GM12891 (cell line): Measurements from ENCODE around the gene SRPX.

Experiments
- DNase-seq: peaks from one replicate; pipeline ENCODE4 v3.0.0; 2011; ENCODE audit warnings: low spot score; ENCODE audit not compliant: insufficient read length
- FAIRE-seq: peaks from 2 replicates; lab custom pipeline; 2011; peaks lifted over from hg19 to GRCh38; lab: Jason Lieb, UNC
- PAX5 ChIP-seq: IDR thresholded peaks from 2 replicates; pipeline ENCODE4 v1.6.1; 2011; ENCODE audit warnings: low read length, moderate library complexity, mild to moderate bottlenecking; ENCODE audit not compliant: insufficient read depth, severe bottlenecking
- POLR2A ChIP-seq: IDR thresholded peaks from 2 replicates; pipeline ENCODE4 v1.6.1; 2011; ENCODE audit warnings: low read depth, low read length, control low read depth
- POLR2AphosphoS5 ChIP-seq: IDR thresholded peaks from 2 replicates; pipeline ENCODE4 v1.6.1; 2011; ENCODE audit warnings: low read depth, low read length, control low read depth
- POU2F2 ChIP-seq: IDR thresholded peaks from 2 replicates; pipeline ENCODE4 v1.6.1; 2011; ENCODE audit warnings: low read depth, mild to moderate bottlenecking, control low read depth, low read length, moderate library complexity
- SPI1 ChIP-seq: IDR thresholded peaks from 2 replicates; pipeline ENCODE4 v1.6.1; 2011; ENCODE audit warnings: low read depth, low read length, control low read depth
- TAF1 ChIP-seq: IDR thresholded peaks from 2 replicates; pipeline ENCODE4 v1.6.1; 2011; ENCODE audit warnings: low read depth, low read length, control low read depth

The SRPX gene

GRCh38 chrX:38172596-38172995, 48.1 kb downstream of the SRPX start:
- TF ChIP-seq TAF1 (no peak), PAX5 (no peak), POU2F2 (no peak)
- DNase-seq: no peak
- FAIRE-seq: no peak

DNA sequence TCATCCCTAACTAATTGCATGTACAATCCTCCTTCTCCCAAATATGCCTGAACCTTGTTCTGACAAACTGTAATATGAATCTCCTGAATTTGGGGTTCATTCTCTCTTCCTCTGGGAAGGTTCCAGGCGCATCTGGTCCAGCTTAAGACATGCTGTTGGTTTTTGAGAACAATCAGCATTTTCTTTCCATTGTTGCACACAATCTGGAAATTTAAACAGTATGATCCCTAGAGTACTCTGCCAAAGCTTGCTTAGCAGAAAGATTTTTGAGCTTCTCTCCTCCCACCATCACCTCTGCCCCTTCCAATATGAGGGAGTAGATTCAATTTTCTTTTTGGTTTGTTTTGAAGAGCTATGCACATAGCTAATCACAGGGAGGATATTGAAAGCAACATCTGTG, 50.1 kb downstream of the SRPX start:
- no peak for TF ChIP-seq POLR2A
- TF ChIP-seq PAX5: no peak
- no peak for TF ChIP-seq POU2F2
- no peak for TF ChIP-seq TAF1
- no peak for TF ChIP-seq POLR2AphosphoS5
- no peak for TF ChIP-seq SPI1
- DNase-seq (no peak), FAIRE-seq (no peak)

DNA sequence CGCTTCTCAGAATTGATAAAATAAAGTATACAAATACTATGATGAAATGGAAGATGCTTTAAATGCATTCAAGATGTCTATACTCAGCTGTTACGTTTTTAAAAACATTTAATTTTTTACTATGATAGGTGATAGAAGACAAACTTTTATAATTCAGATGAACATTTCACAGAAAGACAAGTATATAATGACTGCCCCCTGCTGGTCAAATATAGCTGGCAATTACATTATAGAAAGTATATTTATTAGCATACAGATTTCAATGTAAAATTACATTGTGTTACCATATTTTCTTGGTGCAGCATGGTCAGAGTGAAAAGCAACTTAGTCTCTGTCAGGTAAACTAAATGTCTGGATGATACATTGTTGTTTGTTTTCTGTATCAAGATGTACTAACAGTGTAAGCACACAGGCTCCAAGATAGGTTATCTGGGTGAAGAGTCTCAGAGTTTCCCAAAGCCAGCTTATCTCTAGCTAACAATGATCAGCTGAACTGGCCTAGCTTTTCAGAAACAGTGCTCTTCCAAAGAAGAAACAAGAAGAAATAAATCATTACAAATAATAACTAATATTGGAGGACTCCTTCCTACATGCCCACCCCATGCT, 54.1 kb downstream of the SRPX start:
- no peak for DNase-seq
- no peak for TF ChIP-seq POLR2A
- TF ChIP-seq PAX5: no peak
- no peak for TF ChIP-seq SPI1
- no peak for TF ChIP-seq POLR2AphosphoS5
- no peak for TF ChIP-seq POU2F2
- no peak for TF ChIP-seq TAF1
- FAIRE-seq: no peak

GRCh38 chrX:38165023-38165422, 55.6 kb downstream of the SRPX start:
- DNase-seq (no peak), FAIRE-seq (no peak)
- TF ChIP-seq POLR2A (no peak), POLR2AphosphoS5 (no peak), SPI1 (no peak), TAF1 (no peak), PAX5 (no peak), POU2F2 (no peak)

DNA sequence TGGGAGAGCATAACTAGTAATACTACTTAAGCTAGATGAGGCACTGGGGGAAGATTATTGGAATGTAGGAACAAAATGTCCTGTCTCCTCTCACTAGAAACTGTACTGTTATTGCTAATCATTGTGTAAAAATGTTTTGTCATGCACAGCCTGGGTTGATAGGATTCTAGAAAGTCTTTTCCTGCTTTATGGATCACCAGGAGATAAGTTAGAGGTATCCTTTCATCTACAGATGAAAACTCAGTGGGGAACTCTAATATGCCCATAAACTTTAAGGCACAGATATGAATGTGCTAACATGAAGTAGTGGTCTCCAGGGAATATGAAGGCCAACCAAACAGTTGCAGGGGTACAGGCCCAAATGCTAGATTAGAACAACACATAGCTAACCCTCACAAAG, 57.5 kb downstream of the SRPX start:
- no peak for FAIRE-seq
- TF ChIP-seq POU2F2: no peak
- TF ChIP-seq SPI1: no peak
- TF ChIP-seq POLR2A: no peak
- no peak for TF ChIP-seq TAF1
- no peak for TF ChIP-seq PAX5
- TF ChIP-seq POLR2AphosphoS5: no peak

GRCh38 chrX:38156838-38157237, 63.8 kb downstream of the SRPX start:
- no peak for TF ChIP-seq POLR2AphosphoS5
- TF ChIP-seq POU2F2: no peak
- no peak for TF ChIP-seq SPI1
- TF ChIP-seq PAX5: no peak
- no peak for TF ChIP-seq POLR2A
- no peak for TF ChIP-seq TAF1
- DNase-seq (no peak), FAIRE-seq (no peak)

More for the DNA sequence above, 57.5 kb downstream of the SRPX start:
- no peak for DNase-seq

GRCh38 chrX:38154818-38155217, 65.9 kb downstream of the SRPX start:
- DNase-seq: no peak

GRCh38 chrX:38154340-38154739, 66.3 kb downstream of the SRPX start:
- DNase-seq (no peak), FAIRE-seq (no peak)
- TF ChIP-seq POU2F2: no peak
- TF ChIP-seq TAF1: no peak
- no peak for TF ChIP-seq PAX5
- no peak for TF ChIP-seq POLR2AphosphoS5
- TF ChIP-seq SPI1: no peak
- no peak for TF ChIP-seq POLR2A

More at GRCh38 chrX:38154818-38155217, 65.9 kb downstream of the SRPX start:
- TF ChIP-seq TAF1 (no peak), POU2F2 (no peak)
- no peak for FAIRE-seq

- no peak for FAIRE-seq
- DNase-seq: no peak
- TF ChIP-seq SPI1 (no peak), POLR2A (no peak), TAF1 (no peak), PAX5 (no peak), POU2F2 (no peak)
Observed at GRCh38 chrX:38151441-38151840, 69.2 kb downstream of the SRPX start.

GRCh38 chrX:38150993-38151392, 69.7 kb downstream of the SRPX start:
- DNase-seq (no peak), FAIRE-seq (no peak)
- TF ChIP-seq PAX5: no peak
- no peak for TF ChIP-seq POLR2A
- TF ChIP-seq SPI1: no peak
- no peak for TF ChIP-seq POLR2AphosphoS5
- TF ChIP-seq POU2F2: no peak
- no peak for TF ChIP-seq TAF1

DNA sequence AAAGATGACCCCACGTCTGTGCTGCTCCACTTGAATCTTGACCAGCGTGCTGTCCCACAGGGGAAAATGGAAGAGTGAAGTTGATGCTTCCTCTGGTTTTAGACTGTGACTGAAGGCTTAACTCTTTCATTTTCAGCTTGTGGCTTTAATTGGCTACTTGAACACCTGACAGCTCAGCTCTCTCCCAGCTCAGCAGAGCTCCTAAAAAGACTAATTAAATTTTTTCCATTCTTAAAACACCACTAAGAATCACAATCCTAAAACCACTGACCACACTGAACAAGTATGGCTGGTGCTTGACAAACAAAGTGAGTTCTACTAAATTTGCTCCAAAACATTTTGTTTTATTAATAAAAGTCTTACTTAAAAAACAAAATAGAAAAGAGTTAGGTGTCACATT, 71.7 kb downstream of the SRPX start:
- DNase-seq (no peak), FAIRE-seq (no peak)
- TF ChIP-seq TAF1 (no peak), POLR2AphosphoS5 (no peak), PAX5 (no peak), POLR2A (no peak), POU2F2 (no peak), SPI1 (no peak)
